Measurements from ENCODE around the gene AVPR1B. TPM values are rescaled to one million over a fixed set of nuclear protein-coding genes. Genes with fewer than 3 reads are reported as not detected.

Gene AVPR1B, protein sequence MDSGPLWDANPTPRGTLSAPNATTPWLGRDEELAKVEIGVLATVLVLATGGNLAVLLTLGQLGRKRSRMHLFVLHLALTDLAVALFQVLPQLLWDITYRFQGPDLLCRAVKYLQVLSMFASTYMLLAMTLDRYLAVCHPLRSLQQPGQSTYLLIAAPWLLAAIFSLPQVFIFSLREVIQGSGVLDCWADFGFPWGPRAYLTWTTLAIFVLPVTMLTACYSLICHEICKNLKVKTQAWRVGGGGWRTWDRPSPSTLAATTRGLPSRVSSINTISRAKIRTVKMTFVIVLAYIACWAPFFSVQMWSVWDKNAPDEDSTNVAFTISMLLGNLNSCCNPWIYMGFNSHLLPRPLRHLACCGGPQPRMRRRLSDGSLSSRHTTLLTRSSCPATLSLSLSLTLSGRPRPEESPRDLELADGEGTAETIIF
- not detected for total RNA-seq

DNA sequence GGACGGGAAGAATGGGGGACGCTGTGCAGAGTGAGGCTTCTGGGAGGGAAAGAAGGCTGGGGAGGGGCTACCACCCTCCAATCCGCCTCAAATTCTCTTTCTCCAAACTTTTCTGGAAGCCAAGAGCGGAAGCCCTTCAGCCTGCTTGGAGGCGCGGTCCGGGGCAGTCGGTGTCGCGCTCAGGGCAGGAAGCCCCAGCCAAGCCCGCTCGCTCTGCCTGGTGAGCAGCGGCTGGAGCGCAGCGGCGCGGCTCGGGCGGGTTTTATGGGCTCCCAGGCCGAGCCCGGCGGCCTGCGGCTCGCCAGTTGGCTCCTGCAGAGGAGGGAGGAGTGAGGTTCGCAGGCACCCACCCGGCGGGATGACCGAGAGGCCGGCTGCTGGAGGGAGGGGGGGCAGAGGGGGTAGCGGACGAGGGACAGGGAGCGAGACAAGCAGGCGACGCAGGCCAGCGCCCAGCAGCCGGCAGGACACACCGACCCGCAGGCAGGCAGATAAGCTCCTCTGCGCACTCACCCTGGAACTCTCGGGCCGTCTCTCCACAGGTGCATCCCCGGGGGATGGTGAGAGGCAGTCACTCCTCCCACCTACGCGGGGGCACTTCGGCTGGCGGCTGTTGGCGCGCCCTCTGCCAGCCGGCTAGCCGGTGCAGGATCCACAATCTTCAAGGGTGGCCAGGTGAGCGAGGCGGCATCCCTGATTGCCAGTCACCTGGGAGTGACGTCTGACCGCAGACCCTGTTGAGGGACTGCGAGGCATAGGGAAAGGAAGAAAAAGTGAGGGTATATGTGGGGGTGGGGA lies at the start of gene AVPR1B:
Gene AVPR1B, minus strand, starts transcription at position 238 of the 798 bp plus-strand sequence. CDS start 498 bp downstream, outside the sequence.

Other genes starting within 250 kb of the AVPR1B start
- gene SLC26A9, start 173.9 kb downstream of the AVPR1B start, total RNA-seq, result not detected
- gene RAB7B, start 114.0 kb downstream of the AVPR1B start, total RNA-seq, result 5.3 TPM
- gene CTSE, start 93.5 kb downstream of the AVPR1B start, total RNA-seq, result 0.27 TPM
- gene RHEX, start 64.2 kb downstream of the AVPR1B start, total RNA-seq, result 1.6 TPM
- gene FAM72A, start 85.5 kb upstream of the AVPR1B start, total RNA-seq, result 3.8 TPM
- 118 TPM for gene SRGAP2, start 86.2 kb upstream of the AVPR1B start, total RNA-seq